ENCODE results near the gene PTPN2.

Gene PTPN2

DNA sequence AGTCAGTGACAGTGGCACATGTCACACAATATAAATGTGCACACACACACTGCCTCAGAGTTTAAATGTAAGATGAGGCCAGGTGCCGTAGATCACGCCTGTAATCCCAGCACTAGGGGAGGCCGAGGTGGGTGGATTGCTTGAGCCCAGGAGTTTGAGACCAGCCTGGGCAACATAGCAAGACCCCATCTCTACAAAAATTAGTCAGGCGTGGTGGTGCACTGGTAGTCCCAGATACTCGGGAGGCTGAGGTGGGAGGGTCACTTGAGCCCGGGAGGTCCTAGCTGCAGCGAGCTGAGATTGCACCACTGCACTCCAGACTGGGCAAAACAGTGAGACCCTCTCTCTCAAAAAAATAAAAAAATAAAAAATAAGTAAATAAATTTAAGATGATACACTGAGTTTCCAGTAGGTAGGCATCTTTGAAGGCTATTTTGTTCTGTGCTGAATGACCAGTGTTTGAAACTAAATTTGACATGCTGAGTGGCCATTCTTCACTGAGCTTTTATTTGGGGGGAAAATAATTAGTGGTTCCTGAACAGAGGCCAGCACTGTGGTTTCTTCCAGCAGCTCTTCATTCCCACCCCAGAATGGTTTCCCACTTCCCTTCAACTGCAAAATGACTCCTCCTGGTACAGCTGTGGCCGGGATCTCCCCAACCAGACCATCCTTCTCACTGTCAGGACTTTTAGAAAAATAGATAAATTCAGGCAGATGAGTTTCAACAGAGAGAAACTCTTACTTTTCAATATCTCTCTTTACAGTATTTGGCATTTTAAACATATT is 136.3 kb downstream of the PTPN2 start:
- FAIRE-seq: no peak
- no peak for DNase-seq (ENCODE audit: insufficient read length)
- TF ChIP-seq POLR2A (IDR thresholded peaks at IDR 0.05; ENCODE audit: low read depth, low read length): no peak
- no peak for TF ChIP-seq POLR2AphosphoS5 (IDR thresholded peaks at IDR 0.05; ENCODE audit: low read depth, low read length)
- no peak for TF ChIP-seq TAF1 (IDR thresholded peaks at IDR 0.05; ENCODE audit: borderline replicate concordance, low read depth, low read length)

DNA sequence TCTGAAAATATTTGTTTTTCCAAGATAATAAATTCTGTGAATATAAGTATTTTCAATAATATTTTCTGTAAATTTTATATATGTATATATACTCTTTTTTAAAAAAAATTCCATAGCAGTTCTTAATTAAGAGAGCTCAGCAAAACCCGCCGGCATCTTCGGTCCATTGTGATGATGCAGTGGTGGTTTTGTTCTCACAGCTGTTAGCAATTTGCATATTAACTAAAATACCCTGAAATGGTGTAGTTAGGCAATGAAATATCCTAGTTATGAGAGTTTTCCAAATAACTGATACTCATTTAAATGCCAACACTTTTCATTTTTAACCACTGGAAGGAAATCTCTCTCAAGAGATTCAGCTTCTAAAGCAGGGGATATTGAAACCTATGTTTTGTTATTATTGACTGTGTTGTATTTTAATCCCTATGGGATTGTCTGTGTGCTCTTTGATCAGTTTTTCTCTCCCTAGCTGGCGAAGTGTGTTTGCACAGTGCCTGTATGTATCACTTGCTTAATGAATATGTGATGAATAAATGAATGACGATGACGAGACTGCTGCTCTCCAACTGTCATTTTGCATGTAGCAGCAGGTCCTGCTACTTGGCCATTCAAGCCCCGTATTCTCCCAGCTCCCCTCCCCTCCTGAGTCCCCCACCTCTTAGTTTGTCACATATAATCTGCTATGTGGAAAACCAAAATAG is 138.8 kb downstream of the PTPN2 start:
- no peak for TF ChIP-seq TAF1 (IDR thresholded peaks at IDR 0.05; ENCODE audit: borderline replicate concordance, low read depth, low read length)
- TF ChIP-seq POLR2AphosphoS5 (IDR thresholded peaks at IDR 0.05; ENCODE audit: low read depth, low read length): no peak
- TF ChIP-seq POLR2A (IDR thresholded peaks at IDR 0.05; ENCODE audit: low read depth, low read length): no peak
- DNase-seq (ENCODE audit: insufficient read length): no peak
- no peak for FAIRE-seq

DNA sequence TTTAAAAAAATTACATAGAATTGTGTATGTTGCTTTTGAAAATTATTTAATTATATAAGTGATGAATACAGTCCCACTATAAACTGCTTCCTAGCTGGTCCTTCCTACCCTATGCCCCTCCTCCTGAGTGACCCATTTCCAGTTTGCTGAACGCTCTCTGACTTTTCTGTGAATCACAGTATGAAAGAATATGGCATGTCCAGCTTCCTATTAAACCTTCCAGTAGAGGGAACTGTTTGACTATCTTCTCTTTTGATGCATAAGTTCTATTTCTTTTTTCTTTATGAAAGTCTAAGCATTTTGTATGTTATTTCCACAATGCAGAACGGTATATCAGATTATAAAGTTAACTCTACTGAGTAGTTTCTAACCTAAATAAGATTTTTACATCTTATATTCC is 139.9 kb downstream of the PTPN2 start:
- no peak for DNase-seq (ENCODE audit: insufficient read length)
- TF ChIP-seq POLR2AphosphoS5 (IDR thresholded peaks at IDR 0.05; ENCODE audit: low read depth, low read length): no peak
- TF ChIP-seq POLR2A (IDR thresholded peaks at IDR 0.05; ENCODE audit: low read depth, low read length): no peak
- TF ChIP-seq TAF1 (IDR thresholded peaks at IDR 0.05; ENCODE audit: borderline replicate concordance, low read depth, low read length): no peak
- no peak for FAIRE-seq

DNA sequence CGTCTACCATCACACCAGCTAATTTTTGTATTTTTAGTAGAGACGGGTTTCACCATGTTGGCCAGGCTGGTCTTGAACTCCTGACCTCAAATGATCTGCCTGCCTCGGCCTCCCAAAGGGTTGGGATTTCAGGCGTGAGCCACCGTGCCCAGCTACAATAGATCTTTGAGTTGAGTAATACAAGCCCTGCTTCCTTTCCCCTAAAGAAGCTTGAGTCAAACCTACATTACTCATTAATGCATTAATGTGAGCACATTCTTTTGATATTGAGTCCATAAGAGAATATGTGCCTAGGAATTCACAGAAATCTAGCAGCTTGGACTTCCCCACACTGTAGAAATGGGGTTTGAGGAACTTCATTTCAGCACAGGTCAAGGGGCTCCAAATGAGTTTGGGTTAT is 141.6 kb downstream of the PTPN2 start:
- no peak for DNase-seq (ENCODE audit: insufficient read length)
- TF ChIP-seq POLR2AphosphoS5 (IDR thresholded peaks at IDR 0.05; ENCODE audit: low read depth, low read length) (no peak), POLR2A (IDR thresholded peaks at IDR 0.05; ENCODE audit: low read depth, low read length) (no peak)
- FAIRE-seq: no peak

Data from GM12892 (cell line).